Stomach smooth muscle (tissue), 2 donors: Measurements from ENCODE around the gene DNM2.

ENCODE experiments used
- H3K27ac ChIP-seq: one replicate; pipeline ENCODE4 v1.7.0; 2013; ENCODE audit warnings: mild to moderate bottlenecking, low read length, inconsistent platforms
- H3K27me3 ChIP-seq, 2 donors: one replicate each; pipeline ENCODE4 v1.7.0; 2013; ENCODE audit warnings: low read length in 2 of 2; ENCODE audit not compliant: insufficient read depth in 2 of 2, control insufficient read depth in 1 of 2
- H3K36me3 ChIP-seq, 2 donors: one replicate each; pipeline ENCODE4 v1.7.0; 2013; ENCODE audit warnings: low read length in 2 of 2; ENCODE audit not compliant: control insufficient read depth in 2 of 2, insufficient read depth in 2 of 2
- H3K4me1 ChIP-seq: one replicate; pipeline ENCODE4 v1.7.0; 2013; ENCODE audit warnings: low read length; ENCODE audit not compliant: control insufficient read depth, insufficient read depth
- H3K4me3 ChIP-seq, 2 donors: one replicate each; pipeline ENCODE4 v1.7.0; 2013; ENCODE audit warnings: low read length in 2 of 2
- H3K9ac ChIP-seq, 2 donors: one replicate each; pipeline ENCODE4 v1.7.0; 2013; ENCODE audit warnings: low read length in 2 of 2, mild to moderate bottlenecking in 1 of 2
- H3K9me3 ChIP-seq, 2 donors: one replicate each; pipeline ENCODE4 v1.7.0; 2013; ENCODE audit warnings: low read length in 2 of 2; ENCODE audit not compliant: control insufficient read depth in 2 of 2
- donor health status: healthy.
- donor health status: Pancreatic carcinoma.

Gene DNM2

GRCh38 chr19:10691178-10691881 is 26.5 kb upstream of the DNM2 start:
- H3K36me3 ChIP-seq, result peaks cover 30 to 51% of the 10 kb centered on the region in 2 donors

GRCh38 chr19:10691883-10692282 is 26.0 kb upstream of the DNM2 start:
- Histone ChIP-seq H3K9ac (no peak overlapping the region), H3K36me3 (peaks cover 30 to 47% of the 10 kb centered on the region in 2 donors), H3K27ac (no peak overlapping the region), H3K27me3 (no peaks in the 10 kb centered on the region), H3K9me3 (no peaks in the 10 kb centered on the region), H3K4me3 (no peak overlapping the region), H3K4me1 (peaks cover 7% of the 10 kb centered on the region)

More at GRCh38 chr19:10691178-10691881, 26.5 kb upstream of the DNM2 start:
- Histone ChIP-seq H3K27ac (no peak overlapping the region), H3K27me3 (no peaks in the 10 kb centered on the region), H3K4me1 (peaks cover 7% of the 10 kb centered on the region), H3K9me3 (no peaks in the 10 kb centered on the region), H3K4me3 (no peak overlapping the region), H3K9ac (no peak overlapping the region)

- no peaks in the 10 kb centered on the region for H3K9me3 ChIP-seq
- no peak overlapping the region for H3K27ac ChIP-seq
- H3K9ac ChIP-seq, result no peak overlapping the region
- no peaks in the 10 kb centered on the region for H3K27me3 ChIP-seq
- peaks cover 7% of the 10 kb centered on the region for H3K4me1 ChIP-seq
- H3K4me3 ChIP-seq, result no peak overlapping the region
- H3K36me3 ChIP-seq, result peaks cover 27 to 40% of the 10 kb centered on the region in 2 donors
These were observed 25.1 kb upstream of the DNM2 start for GRCh38 chr19:10692673-10693264.

- Histone ChIP-seq H3K9ac (no peak overlapping the region), H3K4me3 (no peak overlapping the region), H3K9me3 (no peaks in the 10 kb centered on the region), H3K36me3 (peaks cover 12 to 24% of the 10 kb centered on the region in 2 donors), H3K27ac (no peak overlapping the region), H3K4me1 (peaks cover 7% of the 10 kb centered on the region), H3K27me3 (no peaks in the 10 kb centered on the region)
These were observed 23.1 kb upstream of the DNM2 start for GRCh38 chr19:10694706-10695307.

- Histone ChIP-seq H3K9me3 (no peaks in the 10 kb centered on the region), H3K36me3 (peaks cover 12 to 16% of the 10 kb centered on the region in 2 donors), H3K27ac (no peak overlapping the region), H3K27me3 (no peaks in the 10 kb centered on the region), H3K4me3 (peak overlapping the region in 1 of 2 donors; percentile 47), H3K9ac (no peak overlapping the region), H3K4me1 (peaks cover 7% of the 10 kb centered on the region)
These were observed 22.2 kb upstream of the DNM2 start for GRCh38 chr19:10695401-10696398.

GRCh38 chr19:10699650-10700335 is 18.1 kb upstream of the DNM2 start:
- H3K9me3 ChIP-seq, result no peaks in the 10 kb centered on the region
- H3K27me3 ChIP-seq, result no peaks in the 10 kb centered on the region
- H3K4me3 ChIP-seq, result no peak overlapping the region
- no peak overlapping the region for H3K27ac ChIP-seq
- H3K9ac ChIP-seq, result no peak overlapping the region
- H3K4me1 ChIP-seq, result peaks cover 18% of the 10 kb centered on the region
- no peaks in the 10 kb centered on the region for H3K36me3 ChIP-seq

GRCh38 chr19:10701955-10702525 is 15.8 kb upstream of the DNM2 start:
- Histone ChIP-seq H3K9me3 (no peaks in the 10 kb centered on the region), H3K27ac (peak overlapping the region; percentile 46), H3K9ac (peak overlapping the region; percentile 81 to 83), H3K4me3 (peak overlapping the region; percentile 93 to 98), H3K4me1 (peaks cover 14% of the 10 kb centered on the region), H3K27me3 (no peaks in the 10 kb centered on the region), H3K36me3 (no peaks in the 10 kb centered on the region)

GRCh38 chr19:10706990-10707389 is 10.9 kb upstream of the DNM2 start:
- H3K9me3 ChIP-seq, result no peaks in the 10 kb centered on the region
- no peak overlapping the region for H3K9ac ChIP-seq
- peaks cover 0 to 2% of the 10 kb centered on the region in 2 donors for H3K36me3 ChIP-seq
- H3K4me3 ChIP-seq, result no peak overlapping the region
- no peaks in the 10 kb centered on the region for H3K27me3 ChIP-seq
- H3K4me1 ChIP-seq, result peaks cover 4% of the 10 kb centered on the region
- no peak overlapping the region for H3K27ac ChIP-seq

- peaks cover 0 to 2% of the 10 kb centered on the region in 2 donors for H3K36me3 ChIP-seq
- H3K27ac ChIP-seq, result no peak overlapping the region
- H3K9ac ChIP-seq, result no peak overlapping the region
- H3K27me3 ChIP-seq, result no peaks in the 10 kb centered on the region
- H3K9me3 ChIP-seq, result no peaks in the 10 kb centered on the region
- peaks cover 2% of the 10 kb centered on the region for H3K4me1 ChIP-seq
- H3K4me3 ChIP-seq, result no peak overlapping the region
These were observed 10.4 kb upstream of the DNM2 start for GRCh38 chr19:10707440-10707839.
